ENCODE results near the gene HOXD8. TPM values are rescaled to one million over a fixed set of nuclear protein-coding genes. Genes with fewer than 3 reads are reported as not detected.

Gene HOXD8
- total RNA-seq, 1 experiment from 2014 or later = not detected

DNA sequence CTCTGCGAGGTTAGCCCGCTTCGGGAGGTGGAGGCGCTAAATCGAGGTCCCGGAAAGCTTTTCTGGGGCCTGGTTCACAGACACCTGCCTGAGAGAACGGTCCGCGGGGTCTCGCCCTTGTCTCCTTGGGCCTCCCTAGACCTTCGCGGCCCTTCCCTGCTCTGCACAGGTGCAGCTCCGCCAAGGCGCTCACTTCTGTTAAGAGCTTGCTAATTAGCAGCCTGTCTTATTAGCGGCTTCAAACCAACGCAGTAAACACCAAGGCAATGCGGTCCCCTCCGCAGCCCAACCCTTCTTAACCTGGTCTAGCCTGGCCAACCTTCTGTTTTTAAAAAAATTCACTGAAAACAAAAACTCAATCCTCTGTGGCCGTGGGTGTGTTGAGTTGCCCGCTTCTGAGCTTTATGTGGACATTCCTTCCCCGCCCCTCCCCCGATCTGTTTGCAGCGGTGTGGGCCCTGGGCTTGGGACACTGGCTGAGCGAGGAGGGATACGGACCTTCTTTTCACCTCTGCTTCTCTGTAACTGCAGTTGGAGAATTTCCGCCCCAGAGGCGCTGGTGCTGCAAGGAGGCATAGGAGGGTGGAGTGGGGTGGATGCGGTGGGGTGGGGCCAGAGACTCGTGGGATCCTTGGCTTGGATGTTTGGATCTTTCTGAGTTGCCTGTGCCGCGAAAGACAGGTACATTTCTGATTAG is 18.4 kb downstream of the HOXD8 start:
- H3K36me3 ChIP-seq (ENCODE audit: control insufficient read depth, insufficient read depth, low read length) = no peaks in the 10 kb centered on the region
- DNase-seq (ENCODE audit: low read depth, low spot score) (no peak), ATAC-seq (no peak)
- H3K27me3 ChIP-seq (ENCODE audit: control insufficient read depth, insufficient read depth, low read length) = no peaks in the 10 kb centered on the region
- intact Hi-C loops (cut with micrococcal nuclease; ENCODE audit: unreplicated experiment) (no loop called here), in situ Hi-C loops (cut with HindIII; ENCODE audit: low pct_unique_long_range_greater_than_20kb, low sequenced_read_pairs) (no loop called here)
- POLR2A ChIA-PET = no interaction called here
- TF ChIP-seq, protein P1, sequence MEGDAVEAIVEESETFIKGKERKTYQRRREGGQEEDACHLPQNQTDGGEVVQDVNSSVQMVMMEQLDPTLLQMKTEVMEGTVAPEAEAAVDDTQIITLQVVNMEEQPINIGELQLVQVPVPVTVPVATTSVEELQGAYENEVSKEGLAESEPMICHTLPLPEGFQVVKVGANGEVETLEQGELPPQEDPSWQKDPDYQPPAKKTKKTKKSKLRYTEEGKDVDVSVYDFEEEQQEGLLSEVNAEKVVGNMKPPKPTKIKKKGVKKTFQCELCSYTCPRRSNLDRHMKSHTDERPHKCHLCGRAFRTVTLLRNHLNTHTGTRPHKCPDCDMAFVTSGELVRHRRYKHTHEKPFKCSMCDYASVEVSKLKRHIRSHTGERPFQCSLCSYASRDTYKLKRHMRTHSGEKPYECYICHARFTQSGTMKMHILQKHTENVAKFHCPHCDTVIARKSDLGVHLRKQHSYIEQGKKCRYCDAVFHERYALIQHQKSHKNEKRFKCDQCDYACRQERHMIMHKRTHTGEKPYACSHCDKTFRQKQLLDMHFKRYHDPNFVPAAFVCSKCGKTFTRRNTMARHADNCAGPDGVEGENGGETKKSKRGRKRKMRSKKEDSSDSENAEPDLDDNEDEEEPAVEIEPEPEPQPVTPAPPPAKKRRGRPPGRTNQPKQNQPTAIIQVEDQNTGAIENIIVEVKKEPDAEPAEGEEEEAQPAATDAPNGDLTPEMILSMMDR (IDR thresholded peaks at IDR 0.05) = no peak
- TF ChIP-seq POLR2AphosphoS5 (IDR thresholded peaks at IDR 0.05; ENCODE audit: low read depth, low read length) (no peak), SIN3A (IDR thresholded peaks at IDR 0.05; ENCODE audit: borderline replicate concordance, insufficient read depth, low read depth, low read length) (no peak), REST (IDR thresholded peaks at IDR 0.05; ENCODE audit: insufficient read depth in 1 of 2, low read depth in 2 of 2, low read length in 1 of 2) (no peak), TCF7L2 (IDR thresholded peaks at IDR 0.05; ENCODE audit: low read depth, low read length) (no peak)
- CTCF ChIA-PET = no interaction called here
- H3K27ac ChIP-seq (ENCODE audit: low read length) = no peak overlapping the region
- no TSS peak for BruUV-seq (replicated peaks)
- no peaks in the 10 kb centered on the region for H3K4me1 ChIP-seq (ENCODE audit: control insufficient read depth, insufficient read depth, low read length)
- no peak overlapping the region for H3K4me3 ChIP-seq (ENCODE audit: low read depth in 2 of 2, low read length in 2 of 2)
- no peaks in the 10 kb centered on the region for H3K9me3 ChIP-seq (ENCODE audit: control insufficient read depth, insufficient read depth, low read depth, low read length)

GRCh38 chr2:176148751-176149421 is 19.4 kb downstream of the HOXD8 start:
- intact Hi-C loops (cut with micrococcal nuclease; ENCODE audit: unreplicated experiment) (no loop called here), in situ Hi-C loops (cut with HindIII; ENCODE audit: low pct_unique_long_range_greater_than_20kb, low sequenced_read_pairs) (no loop called here)
- DNase-seq (ENCODE audit: low read depth, low spot score) (no peak), ATAC-seq (no peak)
- ChIA-PET CTCF (no interaction called here), POLR2A (no interaction called here)
- TF ChIP-seq TCF7L2 (IDR thresholded peaks at IDR 0.05; ENCODE audit: low read depth, low read length) (no peak), SIN3A (IDR thresholded peaks at IDR 0.05; ENCODE audit: borderline replicate concordance, insufficient read depth, low read depth, low read length) (no peak), REST (IDR thresholded peaks at IDR 0.05; ENCODE audit: insufficient read depth in 1 of 2, low read depth in 2 of 2, low read length in 1 of 2) (no peak), POLR2AphosphoS5 (IDR thresholded peaks at IDR 0.05; ENCODE audit: low read depth, low read length) (no peak)
- TF ChIP-seq, protein P1 (IDR thresholded peaks at IDR 0.05) = no peak
- Histone ChIP-seq H3K4me1 (ENCODE audit: control insufficient read depth, insufficient read depth, low read length) (no peaks in the 10 kb centered on the region), H3K27ac (ENCODE audit: low read length) (no peak overlapping the region), H3K27me3 (ENCODE audit: control insufficient read depth, insufficient read depth, low read length) (no peaks in the 10 kb centered on the region), H3K36me3 (ENCODE audit: control insufficient read depth, insufficient read depth, low read length) (no peaks in the 10 kb centered on the region), H3K4me3 (ENCODE audit: low read depth in 2 of 2, low read length in 2 of 2) (no peak overlapping the region), H3K9me3 (ENCODE audit: control insufficient read depth, insufficient read depth, low read depth, low read length) (no peaks in the 10 kb centered on the region)
- BruUV-seq (replicated peaks) = no TSS peak
